COR-L47 (cell line): ENCODE data around the gene LIMCH1.

Source experiments
- DNase-seq: peaks from one replicate; lab custom pipeline; 2025; lab: John Stamatoyannopoulos, UW

Gene LIMCH1

GRCh38 chr4:41569961-41570360 lies 32.0 kb downstream of the LIMCH1 start:
- no peak for DNase-seq

- no peak for DNase-seq
These were observed 33.5 kb downstream of the LIMCH1 start for GRCh38 chr4:41571422-41571821.

- no peak for DNase-seq
These were observed 34.6 kb downstream of the LIMCH1 start for GRCh38 chr4:41572516-41572915.

- DNase-seq: no peak
These were observed 35.0 kb downstream of the LIMCH1 start for GRCh38 chr4:41572956-41573355.

- DNase-seq: no peak
These were observed 35.6 kb downstream of the LIMCH1 start for GRCh38 chr4:41573502-41574001.

GRCh38 chr4:41575207-41575606 lies 37.2 kb downstream of the LIMCH1 start:
- DNase-seq: no peak

GRCh38 chr4:41575665-41576064 lies 37.7 kb downstream of the LIMCH1 start:
- no peak for DNase-seq

- no peak for DNase-seq
These were observed 41.1 kb downstream of the LIMCH1 start for GRCh38 chr4:41579043-41579442.

GRCh38 chr4:41579526-41579925 lies 41.6 kb downstream of the LIMCH1 start:
- DNase-seq: no peak

GRCh38 chr4:41580007-41580406 lies 42.0 kb downstream of the LIMCH1 start:
- DNase-seq: no peak

GRCh38 chr4:41586675-41587225 lies 48.8 kb downstream of the LIMCH1 start:
- DNase-seq: no peak

GRCh38 chr4:41587286-41587685 lies 49.3 kb downstream of the LIMCH1 start:
- no peak for DNase-seq

GRCh38 chr4:41590591-41590990 lies 52.6 kb downstream of the LIMCH1 start:
- peak; percentile 84 for DNase-seq

- DNase-seq: peak; percentile 21
These were observed 56.5 kb downstream of the LIMCH1 start for GRCh38 chr4:41594432-41594831.

GRCh38 chr4:41597494-41597893 lies 59.5 kb downstream of the LIMCH1 start:
- DNase-seq: no peak

GRCh38 chr4:41598580-41598979 lies 60.6 kb downstream of the LIMCH1 start:
- DNase-seq: no peak

- DNase-seq: no peak
These were observed 61.3 kb downstream of the LIMCH1 start for GRCh38 chr4:41599192-41599786.

GRCh38 chr4:41600243-41600912 lies 62.4 kb downstream of the LIMCH1 start:
- peak; percentile 55 for DNase-seq

- no peak for DNase-seq
These were observed 63.1 kb downstream of the LIMCH1 start for GRCh38 chr4:41601025-41601424.

GRCh38 chr4:41602113-41602512 lies 64.2 kb downstream of the LIMCH1 start:
- no peak for DNase-seq

GRCh38 chr4:41602886-41603498 lies 65.0 kb downstream of the LIMCH1 start:
- no peak for DNase-seq

GRCh38 chr4:41609851-41610250 lies 71.9 kb downstream of the LIMCH1 start:
- no peak for DNase-seq

- DNase-seq: no peak
These were observed 72.5 kb downstream of the LIMCH1 start for GRCh38 chr4:41610474-41610873.
